GM12878 (cell line): ENCODE results near the gene ADIPOQ.
"Not testable (repeated sequence)": the region's sequence is repeated elsewhere in the genome, so short reads cannot be mapped to it uniquely, and the experiment has no call there.

Source experiments
- POLR2A ChIP-seq: IDR thresholded peaks from 2 replicates; pipeline ENCODE4 v1.6.1; 2011; ENCODE audit warnings: low read depth, mild to moderate bottlenecking, low read length
- TF ChIP-seq, protein P1 (sequence below), 3 experiments: IDR thresholded peaks in 2 of 3; conservative IDR thresholded peaks in 1 of 3; 2 replicates each; pipeline ENCODE4 v1.5.1; 2011; ENCODE audit warnings: low read depth in 3 of 3, low read length in 3 of 3, mild to moderate bottlenecking in 3 of 3, control low read depth in 2 of 3, moderate library complexity in 2 of 3, inconsistent platforms in 1 of 3, mixed read lengths in 1 of 3; ENCODE audit not compliant: control insufficient read depth in 2 of 3, insufficient read depth in 1 of 3; ENCODE audit errors: extremely low read depth in 1 of 3

DNA sequence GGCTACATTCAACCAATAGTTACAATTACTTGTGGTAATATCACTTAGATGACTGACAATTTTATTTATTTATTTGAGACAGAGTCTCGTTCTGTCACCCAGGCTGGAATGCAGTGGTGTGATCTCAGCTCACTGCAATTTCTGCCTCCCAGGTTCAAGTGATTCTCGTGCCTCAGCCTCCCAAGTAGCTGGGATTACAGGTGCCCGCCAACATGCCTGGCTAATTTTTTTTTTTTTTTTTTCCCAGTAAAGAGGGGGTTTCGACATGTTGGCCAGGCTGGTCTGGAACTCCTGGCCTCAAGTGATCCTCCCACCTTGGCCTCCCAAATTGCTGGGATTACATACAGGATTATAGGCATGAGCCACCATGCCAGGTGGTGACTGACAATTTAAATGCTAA, 39.1 kb upstream of the ADIPOQ start:
- not testable (repeated sequence) for TF ChIP-seq POLR2A
- TF ChIP-seq, protein P1, sequence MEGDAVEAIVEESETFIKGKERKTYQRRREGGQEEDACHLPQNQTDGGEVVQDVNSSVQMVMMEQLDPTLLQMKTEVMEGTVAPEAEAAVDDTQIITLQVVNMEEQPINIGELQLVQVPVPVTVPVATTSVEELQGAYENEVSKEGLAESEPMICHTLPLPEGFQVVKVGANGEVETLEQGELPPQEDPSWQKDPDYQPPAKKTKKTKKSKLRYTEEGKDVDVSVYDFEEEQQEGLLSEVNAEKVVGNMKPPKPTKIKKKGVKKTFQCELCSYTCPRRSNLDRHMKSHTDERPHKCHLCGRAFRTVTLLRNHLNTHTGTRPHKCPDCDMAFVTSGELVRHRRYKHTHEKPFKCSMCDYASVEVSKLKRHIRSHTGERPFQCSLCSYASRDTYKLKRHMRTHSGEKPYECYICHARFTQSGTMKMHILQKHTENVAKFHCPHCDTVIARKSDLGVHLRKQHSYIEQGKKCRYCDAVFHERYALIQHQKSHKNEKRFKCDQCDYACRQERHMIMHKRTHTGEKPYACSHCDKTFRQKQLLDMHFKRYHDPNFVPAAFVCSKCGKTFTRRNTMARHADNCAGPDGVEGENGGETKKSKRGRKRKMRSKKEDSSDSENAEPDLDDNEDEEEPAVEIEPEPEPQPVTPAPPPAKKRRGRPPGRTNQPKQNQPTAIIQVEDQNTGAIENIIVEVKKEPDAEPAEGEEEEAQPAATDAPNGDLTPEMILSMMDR (IDR thresholded peaks at IDR 0.05 in 2 of 3, conservative IDR thresholded peaks at IDR 0.05 in 1 of 3; ENCODE audit: control insufficient read depth in 2 of 3, extremely low read depth in 1 of 3, insufficient read depth in 1 of 3, low read depth in 3 of 3, low read length in 3 of 3): not testable (repeated sequence)
